22Rv1 (cell line): ENCODE data around the gene GJB6.

Experiments used
- CTCF ChIP-seq: fragments of 450-650 bp; IDR thresholded peaks from 2 replicates; pipeline ENCODE4 v1.5.1; 2017; ENCODE audit warnings: mild to moderate bottlenecking
- ZFX ChIP-seq: fragments of 450-650 bp; IDR thresholded peaks from 2 replicates; pipeline ENCODE4 v1.6.1; 2017; ENCODE audit warnings: antibody characterized with exemption, borderline replicate concordance

GRCh38 chr13:20192836-20193161 is 39.3 kb downstream of the GJB6 start, which contains the start of gene GJB2:
- TF ChIP-seq CTCF (no peak), ZFX (no peak)
